HCT116 (cell line): ENCODE data around the gene OR10J1.

Experiments used
- CEBPB ChIP-seq: IDR thresholded peaks from 2 replicates; pipeline ENCODE4 v1.6.1; 2012; ENCODE audit warnings: low read depth
- CTCF ChIP-seq, 3 experiments: fragments of 200-600 bp in 1 of 3; sonication (generic) in 1 of 3; IDR thresholded peaks in 2 of 3; conservative IDR thresholded peaks in 1 of 3; 2 replicates each; pipeline ENCODE4 v1.5.1; 2012 to 2017; ENCODE audit warnings: low read depth in 2 of 3, low read length in 2 of 3, antibody characterized with exemption in 1 of 3, borderline replicate concordance in 1 of 3, control low read depth in 1 of 3, mild to moderate bottlenecking in 1 of 3, mixed read lengths in 1 of 3, mixed run types in 1 of 3, moderate library complexity in 1 of 3; ENCODE audit not compliant: insufficient read depth in 1 of 3
- ELF1 ChIP-seq: IDR thresholded peaks from 2 replicates; pipeline ENCODE4 v1.6.1; 2012; ENCODE audit warnings: low read depth, borderline replicate concordance
- EZH2 ChIP-seq: fragments of 200-600 bp; sonication (generic); IDR thresholded peaks from 2 replicates; pipeline ENCODE4 v1.6.1; 2017; ENCODE audit warnings: antibody characterized with exemption, mixed run types
- POLR2A ChIP-seq: IDR thresholded peaks from 2 replicates; pipeline ENCODE4 v1.7.0; 2011; ENCODE audit warnings: borderline replicate concordance; ENCODE audit not compliant: insufficient read depth, insufficient read length; ENCODE audit errors: extremely low read depth
- POLR2AphosphoS5 ChIP-seq: IDR thresholded peaks from 2 replicates; pipeline ENCODE4 v1.6.1; 2011; ENCODE audit warnings: mild to moderate bottlenecking, low read depth, low read length, moderate library complexity
- RAD21 ChIP-seq: IDR thresholded peaks from 2 replicates; pipeline ENCODE4 v1.6.1; 2012; ENCODE audit warnings: low read depth, mild to moderate bottlenecking
- SIN3A ChIP-seq: IDR thresholded peaks from 2 replicates; pipeline ENCODE4 v1.6.1; 2012; ENCODE audit warnings: low read depth
- SRF ChIP-seq: IDR thresholded peaks from 2 replicates; pipeline ENCODE4 v1.6.1; 2012; ENCODE audit warnings: low read depth
- YY1 ChIP-seq: IDR thresholded peaks from 2 replicates; pipeline ENCODE4 v1.6.1; 2011; ENCODE audit warnings: low read length, low read depth, moderate library complexity, mild to moderate bottlenecking; ENCODE audit not compliant: insufficient replicate concordance; ENCODE audit errors: extremely low read depth
- ZBTB33 ChIP-seq: IDR thresholded peaks from 2 replicates; pipeline ENCODE4 v1.6.1; 2011; ENCODE audit warnings: mild to moderate bottlenecking, low read length, moderate library complexity; ENCODE audit not compliant: insufficient replicate concordance; ENCODE audit errors: extremely low read depth

- TF ChIP-seq EZH2 (no peak), RAD21 (no peak), CTCF (IDR thresholded peaks at IDR 0.05 in 2 of 3, conservative IDR thresholded peaks at IDR 0.05 in 1 of 3; ENCODE audit: borderline replicate concordance in 1 of 3, insufficient read depth in 1 of 3, low read depth in 2 of 3, low read length in 2 of 3) (no peak), CEBPB (no peak), SIN3A (no peak), POLR2AphosphoS5 (no peak), ELF1 (no peak), POLR2A (no peak), ZBTB33 (no peak), SRF (no peak), YY1 (no peak)
Measured at GRCh38 chr1:159428536-159428935, 11.0 kb upstream of the OR10J1 start.
